Skeletal muscle satellite cell (primary cell): ENCODE results near the gene PARD6G.

Experiments used
- H3K27me3 ChIP-seq: 2 replicates; pipeline ENCODE4 v1.7.0; 2013; ENCODE audit warnings: low read length; ENCODE audit not compliant: control insufficient read depth, insufficient read depth
- H3K36me3 ChIP-seq: 2 replicates; pipeline ENCODE4 v1.7.0; 2013; ENCODE audit warnings: mild to moderate bottlenecking, control low read depth, low read length; ENCODE audit not compliant: insufficient read depth
- H3K4me1 ChIP-seq: 2 replicates; pipeline ENCODE4 v1.7.0; 2013; ENCODE audit warnings: low read length; ENCODE audit not compliant: control insufficient read depth, insufficient read depth
- H3K4me2 ChIP-seq: 2 replicates; pipeline ENCODE4 v1.7.0; 2013; ENCODE audit warnings: mild to moderate bottlenecking, low read length
- H3K4me3 ChIP-seq: 2 replicates; pipeline ENCODE4 v1.7.0; 2013; ENCODE audit warnings: low read length
- H3K9ac ChIP-seq: 2 replicates; pipeline ENCODE4 v1.7.0; 2013; ENCODE audit warnings: mild to moderate bottlenecking, low read depth, low read length, moderate library complexity
- H3K9me3 ChIP-seq: replicated peaks from 2 replicates; pipeline ENCODE4 v1.7.0; 2013; ENCODE audit warnings: mild to moderate bottlenecking, control low read depth, low read length

The PARD6G gene

DNA sequence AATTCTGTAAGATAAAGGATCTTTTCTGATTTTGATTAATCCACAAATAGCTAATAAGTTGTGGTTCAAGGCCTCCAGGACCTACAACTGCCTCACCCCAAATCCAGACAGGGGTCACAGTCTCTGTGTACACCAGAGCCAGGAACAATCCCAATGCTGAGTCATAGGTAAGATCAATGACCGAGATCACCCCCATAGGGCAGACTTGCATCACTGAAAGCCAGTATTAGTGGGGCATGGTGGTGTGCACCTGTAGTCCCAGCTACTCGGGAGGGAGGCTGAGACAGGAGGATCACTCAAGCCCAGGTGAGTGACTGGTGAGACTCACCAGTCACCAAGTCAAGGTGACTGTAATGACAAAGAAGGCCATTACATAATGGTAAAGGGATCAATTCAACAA is 12.9 kb downstream of the PARD6G start:
- Histone ChIP-seq H3K4me3 (no peak overlapping the region), H3K9me3 (no peaks in the 10 kb centered on the region), H3K36me3 (no peaks in the 10 kb centered on the region), H3K4me1 (no peaks in the 10 kb centered on the region), H3K9ac (no peak overlapping the region), H3K4me2 (no peak overlapping the region), H3K27me3 (no peaks in the 10 kb centered on the region)

DNA sequence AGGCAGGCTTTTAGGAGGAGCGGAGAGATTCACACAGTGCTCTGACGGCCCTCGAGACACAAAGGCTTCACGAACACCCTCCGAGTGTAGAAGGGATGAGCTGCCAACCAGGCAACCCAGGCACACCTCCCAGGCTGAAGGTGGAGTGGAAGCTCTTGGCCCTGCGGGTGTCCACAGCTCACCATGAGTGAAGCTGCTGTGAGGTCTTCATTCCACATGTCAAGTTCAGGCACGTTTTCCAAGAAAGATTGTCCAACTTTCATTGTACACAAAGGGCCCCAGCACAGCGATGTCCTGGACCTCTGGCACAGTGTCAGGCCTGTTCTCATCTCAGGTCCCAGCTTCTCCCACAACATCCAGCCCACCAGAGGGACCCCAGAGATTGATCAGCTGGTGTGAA is 13.4 kb downstream of the PARD6G start:
- Histone ChIP-seq H3K4me1 (no peaks in the 10 kb centered on the region), H3K9ac (no peak overlapping the region), H3K9me3 (no peaks in the 10 kb centered on the region), H3K4me3 (no peak overlapping the region), H3K36me3 (no peaks in the 10 kb centered on the region), H3K4me2 (no peak overlapping the region), H3K27me3 (no peaks in the 10 kb centered on the region)

DNA sequence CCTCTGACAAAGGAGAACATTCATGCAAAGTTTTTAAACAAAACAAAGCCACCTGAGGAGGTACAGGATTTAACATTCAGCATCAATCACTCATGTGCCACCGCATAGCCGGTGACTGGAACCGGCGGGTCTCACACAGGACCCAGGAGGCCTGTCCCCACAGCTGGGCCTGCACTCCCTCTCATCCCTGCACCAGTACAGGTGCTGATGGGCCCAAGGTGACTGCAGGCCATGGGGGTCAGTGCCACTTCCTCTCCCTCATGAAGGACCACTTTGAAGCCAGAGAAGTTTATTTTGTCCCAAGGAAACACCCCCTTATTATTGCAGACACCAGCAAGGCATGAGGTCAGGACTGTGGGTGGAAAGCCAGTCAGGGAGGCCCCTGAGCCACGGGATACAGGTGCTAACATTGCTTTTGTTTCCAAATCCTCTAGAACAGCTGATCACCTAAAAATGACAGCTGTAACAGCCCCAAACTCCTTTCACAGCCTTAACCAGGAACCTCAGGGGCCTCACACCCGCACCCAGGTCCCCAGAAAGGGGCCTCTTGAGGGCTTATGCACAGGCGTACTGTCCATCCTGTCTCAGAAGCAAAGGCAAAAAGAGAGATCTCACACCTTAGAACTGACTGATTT is 14.0 kb downstream of the PARD6G start:
- Histone ChIP-seq H3K4me1 (no peaks in the 10 kb centered on the region), H3K27me3 (no peaks in the 10 kb centered on the region), H3K36me3 (no peaks in the 10 kb centered on the region), H3K9me3 (no peaks in the 10 kb centered on the region), H3K4me2 (no peak overlapping the region), H3K4me3 (no peak overlapping the region), H3K9ac (no peak overlapping the region)

DNA sequence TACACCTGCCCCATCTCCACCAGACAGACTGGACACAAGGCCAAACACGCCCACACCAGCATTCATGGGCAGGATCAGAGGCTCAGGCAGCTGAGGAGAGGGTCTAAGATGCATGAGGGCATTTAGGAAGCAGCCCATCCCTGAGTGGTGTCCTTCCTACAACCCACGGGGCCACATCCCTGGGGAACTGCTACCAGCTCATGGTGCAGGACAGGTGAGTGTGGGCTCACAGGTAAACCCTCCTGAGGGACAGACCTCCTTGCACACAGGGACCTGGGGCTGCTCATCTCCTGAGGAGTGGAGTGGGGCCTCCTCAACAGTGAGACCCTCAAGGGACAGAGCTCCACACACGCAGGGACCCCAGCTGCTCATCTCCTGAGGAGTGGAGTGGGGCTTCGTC is 14.6 kb downstream of the PARD6G start:
- H3K4me2 ChIP-seq: no peak overlapping the region
- no peaks in the 10 kb centered on the region for H3K9me3 ChIP-seq
- no peak overlapping the region for H3K9ac ChIP-seq
- H3K27me3 ChIP-seq: no peaks in the 10 kb centered on the region
- no peaks in the 10 kb centered on the region for H3K4me1 ChIP-seq
- no peaks in the 10 kb centered on the region for H3K36me3 ChIP-seq
- H3K4me3 ChIP-seq: no peak overlapping the region

DNA sequence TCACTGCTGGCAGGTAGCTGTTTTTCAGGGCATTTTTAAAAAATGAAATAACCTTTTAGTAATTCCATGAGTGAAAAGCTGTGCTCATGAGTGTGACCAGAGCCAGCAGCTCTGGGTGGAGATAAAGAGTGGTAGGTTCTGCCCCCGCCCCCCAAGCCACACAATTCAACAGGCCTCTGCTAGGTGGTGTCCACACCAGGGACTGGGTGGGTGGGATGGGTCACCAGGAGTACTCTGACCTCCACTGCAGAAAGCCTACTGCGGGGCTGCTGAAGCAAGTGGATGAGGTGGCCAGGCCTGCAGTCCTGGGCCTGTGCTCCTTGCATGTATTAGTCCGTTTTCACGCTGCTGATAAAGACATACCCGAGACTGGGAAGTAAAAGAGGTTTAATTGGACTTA is 15.3 kb downstream of the PARD6G start:
- Histone ChIP-seq H3K27me3 (no peaks in the 10 kb centered on the region), H3K4me1 (no peaks in the 10 kb centered on the region), H3K4me3 (no peak overlapping the region), H3K4me2 (no peak overlapping the region), H3K9ac (no peak overlapping the region), H3K36me3 (no peaks in the 10 kb centered on the region), H3K9me3 (no peaks in the 10 kb centered on the region)

DNA sequence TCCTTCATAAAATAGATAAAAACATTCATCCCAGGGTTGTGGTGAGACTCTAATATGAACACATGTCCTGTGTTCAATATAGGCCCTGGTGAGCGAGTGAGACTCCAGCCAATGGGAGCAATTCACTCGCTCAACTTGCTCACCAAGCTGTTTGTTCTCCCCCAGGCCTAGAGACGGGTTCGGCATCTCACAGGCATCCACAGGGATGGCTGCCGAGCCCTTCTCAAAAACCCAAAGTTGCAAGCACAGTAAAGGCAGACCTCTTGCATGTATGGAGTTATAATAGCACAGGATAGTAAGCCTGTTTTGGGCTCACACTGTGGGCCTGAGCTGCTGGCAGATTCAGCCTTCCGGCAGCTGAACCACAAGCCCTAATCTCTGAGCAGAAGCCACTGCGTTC is 15.7 kb downstream of the PARD6G start:
- Histone ChIP-seq H3K4me1 (no peaks in the 10 kb centered on the region), H3K9ac (no peak overlapping the region), H3K4me3 (no peak overlapping the region), H3K36me3 (no peaks in the 10 kb centered on the region), H3K9me3 (no peaks in the 10 kb centered on the region), H3K4me2 (no peak overlapping the region), H3K27me3 (no peaks in the 10 kb centered on the region)

DNA sequence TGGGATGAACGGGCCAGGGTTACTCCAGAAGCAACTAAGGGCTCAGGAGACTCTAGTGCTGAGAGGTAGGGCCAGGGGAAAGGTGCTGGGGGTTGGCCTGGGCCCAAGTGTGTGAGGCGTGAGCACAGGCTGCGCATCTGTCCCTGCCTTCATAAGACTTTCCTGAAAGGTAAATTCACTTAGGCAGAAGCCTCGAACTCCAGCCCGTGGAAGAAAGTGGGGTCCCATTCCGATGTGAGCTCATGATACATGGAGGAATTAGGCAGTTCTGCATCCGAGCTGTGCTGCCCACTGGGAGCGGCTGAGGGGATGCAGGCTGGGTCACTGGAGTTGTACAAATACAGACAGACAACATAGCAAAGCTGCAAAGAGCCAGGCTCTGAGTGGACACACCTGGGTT is 16.2 kb downstream of the PARD6G start:
- Histone ChIP-seq H3K9me3 (no peaks in the 10 kb centered on the region), H3K4me1 (no peaks in the 10 kb centered on the region), H3K36me3 (no peaks in the 10 kb centered on the region), H3K4me3 (no peak overlapping the region), H3K27me3 (no peaks in the 10 kb centered on the region), H3K9ac (no peak overlapping the region), H3K4me2 (no peak overlapping the region)

DNA sequence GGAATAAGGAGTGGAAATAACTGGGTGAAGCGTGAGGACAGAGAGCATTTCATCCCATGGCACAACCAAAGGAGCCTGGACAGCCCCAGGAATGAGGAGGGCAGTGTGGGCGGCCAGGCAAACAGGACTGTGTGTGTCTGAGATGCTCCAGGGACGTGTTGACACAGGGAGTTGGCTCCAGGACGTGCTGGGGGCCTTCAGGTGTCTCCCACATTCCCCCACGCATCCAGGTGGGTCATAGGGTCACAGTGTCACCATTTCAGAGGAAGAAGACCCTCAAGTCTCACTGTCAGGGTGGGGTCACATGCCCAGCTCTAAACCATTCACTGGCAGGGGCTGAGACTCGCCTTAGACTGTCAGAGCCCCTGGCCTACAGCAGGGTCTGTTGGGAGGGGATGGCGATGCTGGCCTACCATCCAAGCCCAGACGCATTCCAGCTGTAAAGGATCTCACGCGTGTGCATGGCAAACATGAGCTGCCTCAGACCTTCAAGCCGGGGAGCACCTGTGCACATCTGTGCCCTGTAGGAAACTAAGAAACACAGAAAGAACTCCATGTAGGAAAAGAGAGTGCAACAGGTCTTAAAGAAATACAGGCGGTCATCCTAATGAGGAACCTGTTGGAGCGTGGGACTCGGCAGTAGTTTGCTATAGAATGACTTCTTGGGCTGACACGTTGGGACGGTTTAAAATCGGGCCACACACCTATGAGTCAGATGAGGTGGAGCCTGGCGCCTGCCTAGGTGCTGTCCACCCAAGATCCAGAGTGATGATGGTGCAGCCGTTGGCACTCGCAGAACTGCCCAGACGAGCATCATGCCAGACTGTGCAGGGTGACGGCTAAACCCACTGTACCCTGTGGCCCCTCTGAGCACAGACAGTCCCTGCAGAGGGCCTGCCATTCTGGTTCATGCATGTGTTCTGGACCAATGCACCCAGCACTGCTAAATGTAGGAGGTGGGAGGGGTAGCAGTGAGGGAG is 17.3 kb downstream of the PARD6G start:
- H3K4me1 ChIP-seq: no peaks in the 10 kb centered on the region
- no peak overlapping the region for H3K4me3 ChIP-seq
- no peaks in the 10 kb centered on the region for H3K27me3 ChIP-seq
- H3K9me3 ChIP-seq: no peaks in the 10 kb centered on the region
- H3K4me2 ChIP-seq: no peak overlapping the region
- H3K36me3 ChIP-seq: no peaks in the 10 kb centered on the region
- no peak overlapping the region for H3K9ac ChIP-seq

DNA sequence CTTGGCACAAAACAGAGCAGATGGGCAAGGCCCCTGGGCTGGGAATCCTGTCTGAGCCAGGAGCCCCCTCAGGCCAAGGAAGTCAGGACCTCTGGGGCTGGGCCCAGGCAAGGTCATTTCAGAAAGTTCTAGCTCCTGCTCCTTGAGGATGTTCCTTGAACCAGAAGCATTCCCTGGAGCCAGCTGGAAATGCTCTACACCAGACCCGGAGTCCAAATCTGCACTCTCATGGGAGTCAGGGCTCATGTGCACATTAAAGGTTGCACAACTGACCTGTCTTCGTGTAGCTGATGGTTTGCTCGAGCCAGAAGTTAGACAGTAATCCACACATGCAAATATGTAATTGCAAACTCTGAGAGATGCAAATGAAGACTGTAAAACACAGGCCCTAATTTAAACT is 18.0 kb downstream of the PARD6G start:
- no peak overlapping the region for H3K4me3 ChIP-seq
- no peaks in the 10 kb centered on the region for H3K36me3 ChIP-seq
- H3K4me2 ChIP-seq: no peak overlapping the region
- H3K9ac ChIP-seq: no peak overlapping the region
- no peaks in the 10 kb centered on the region for H3K9me3 ChIP-seq
- no peaks in the 10 kb centered on the region for H3K4me1 ChIP-seq
- H3K27me3 ChIP-seq: no peaks in the 10 kb centered on the region

DNA sequence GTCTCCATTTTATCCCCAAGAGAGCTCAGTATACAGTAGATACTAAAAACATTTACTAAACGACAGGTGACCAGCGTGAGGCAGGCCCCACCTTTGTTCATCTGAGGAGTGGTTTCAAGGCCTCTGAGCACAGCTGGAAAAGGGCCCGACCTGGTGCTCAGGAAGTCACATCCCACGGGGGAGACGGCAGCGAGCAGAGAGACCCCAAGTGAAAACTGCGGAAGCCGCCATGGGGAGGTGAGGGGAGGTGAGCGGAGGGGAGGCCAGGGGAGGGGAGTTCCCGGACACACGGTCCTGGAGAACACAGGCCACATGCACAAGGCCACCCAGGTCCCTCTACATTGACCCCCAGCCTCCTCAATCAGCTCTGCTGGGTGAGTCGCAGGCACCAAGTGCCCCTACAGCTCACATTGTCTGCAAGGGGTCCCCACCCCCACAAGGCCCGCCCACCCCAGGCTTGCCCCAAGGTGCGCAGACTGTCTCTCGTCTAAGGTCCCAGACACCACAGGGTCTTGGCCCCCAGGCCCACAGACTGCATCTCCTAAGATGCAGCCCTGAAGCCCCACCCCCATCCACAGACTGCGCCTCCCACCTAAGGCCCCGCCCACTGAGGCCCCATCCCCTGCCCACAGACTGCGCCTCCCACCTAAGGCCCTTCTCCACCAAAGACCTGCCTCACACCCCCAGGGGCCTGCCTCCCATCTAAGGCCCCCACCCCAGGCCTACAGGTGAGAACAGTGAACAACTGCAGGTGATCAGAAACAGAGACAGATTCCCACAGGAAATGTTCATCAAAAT is 19.1 kb downstream of the PARD6G start:
- no peak overlapping the region for H3K4me3 ChIP-seq
- H3K36me3 ChIP-seq: no peaks in the 10 kb centered on the region
- H3K4me2 ChIP-seq: no peak overlapping the region
- H3K4me1 ChIP-seq: no peaks in the 10 kb centered on the region
- no peaks in the 10 kb centered on the region for H3K9me3 ChIP-seq
- H3K9ac ChIP-seq: no peak overlapping the region
- peaks cover 6% of the 10 kb centered on the region for H3K27me3 ChIP-seq

DNA sequence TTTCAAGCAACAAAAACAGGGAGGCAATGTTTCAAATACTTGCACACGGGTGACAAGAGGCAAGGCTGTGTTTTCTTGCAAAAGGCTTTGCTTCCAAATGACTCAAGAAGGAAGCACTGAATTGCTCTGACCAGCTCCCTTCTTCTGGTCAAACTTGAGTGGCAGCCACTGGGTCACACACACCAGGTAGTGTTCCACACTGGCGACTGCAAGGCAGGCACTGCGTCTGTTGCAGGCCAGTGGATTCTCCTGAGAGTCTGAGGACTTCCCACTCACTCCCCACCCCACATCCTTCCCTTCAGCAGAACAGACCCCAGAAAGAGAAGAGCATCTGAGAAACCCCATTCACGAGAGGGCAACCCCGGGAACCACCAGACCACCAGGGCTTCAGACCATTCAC is 19.8 kb downstream of the PARD6G start:
- Histone ChIP-seq H3K36me3 (no peaks in the 10 kb centered on the region), H3K27me3 (peaks cover 6% of the 10 kb centered on the region), H3K9ac (no peak overlapping the region), H3K9me3 (no peaks in the 10 kb centered on the region), H3K4me1 (no peaks in the 10 kb centered on the region), H3K4me2 (no peak overlapping the region), H3K4me3 (no peak overlapping the region)
